Adrenal gland (tissue), 5 donors: Measurements from ENCODE around the gene NBDY.

ENCODE experiments used
- POLR2A ChIP-seq, 2 donors: fragments of 450-650 bp; IDR thresholded peaks; one replicate each; pipeline ENCODE4 v1.6.1; 2017; ENCODE audit warnings: antibody characterized with exemption in 2 of 2, mild to moderate bottlenecking in 2 of 2, moderate library complexity in 1 of 2
- TF ChIP-seq, protein P1 (sequence below), 6 experiments: fragments of 450-650 bp in 4 of 6; fragments of 200-600 bp in 2 of 6; sonication (generic) in 1 of 6; IDR thresholded peaks; 1 replicate in 5 of 6; 2 replicates in 1 of 6; pipeline versions ENCODE4 v1.5.1 to v1.8.0; 2016 to 2021; ENCODE audit warnings: antibody characterized with exemption in 6 of 6, mild to moderate bottlenecking in 2 of 6, moderate library complexity in 1 of 6
- donor health status: DM: no; HTN: no; CAD: no.

DNA sequence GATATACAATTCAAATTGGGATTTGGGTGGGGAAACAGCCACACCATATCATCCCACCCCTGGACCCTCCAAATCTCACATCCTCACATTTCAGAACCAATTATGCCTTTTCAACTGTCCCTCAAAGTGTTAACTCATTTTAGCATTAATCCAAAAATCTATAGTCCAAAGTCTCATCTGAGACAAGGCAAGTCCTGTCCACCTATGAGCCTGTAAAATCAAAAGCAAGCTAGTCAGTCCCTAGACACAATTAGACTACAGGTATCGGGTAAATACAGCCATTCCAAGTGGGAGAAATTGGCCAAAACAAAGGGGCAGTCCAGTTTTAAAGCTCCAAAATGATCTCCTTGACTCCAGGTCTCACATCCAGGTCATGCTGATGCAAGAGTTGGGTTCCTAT is 128.0 kb downstream of the NBDY start:
- TF ChIP-seq, protein P1, sequence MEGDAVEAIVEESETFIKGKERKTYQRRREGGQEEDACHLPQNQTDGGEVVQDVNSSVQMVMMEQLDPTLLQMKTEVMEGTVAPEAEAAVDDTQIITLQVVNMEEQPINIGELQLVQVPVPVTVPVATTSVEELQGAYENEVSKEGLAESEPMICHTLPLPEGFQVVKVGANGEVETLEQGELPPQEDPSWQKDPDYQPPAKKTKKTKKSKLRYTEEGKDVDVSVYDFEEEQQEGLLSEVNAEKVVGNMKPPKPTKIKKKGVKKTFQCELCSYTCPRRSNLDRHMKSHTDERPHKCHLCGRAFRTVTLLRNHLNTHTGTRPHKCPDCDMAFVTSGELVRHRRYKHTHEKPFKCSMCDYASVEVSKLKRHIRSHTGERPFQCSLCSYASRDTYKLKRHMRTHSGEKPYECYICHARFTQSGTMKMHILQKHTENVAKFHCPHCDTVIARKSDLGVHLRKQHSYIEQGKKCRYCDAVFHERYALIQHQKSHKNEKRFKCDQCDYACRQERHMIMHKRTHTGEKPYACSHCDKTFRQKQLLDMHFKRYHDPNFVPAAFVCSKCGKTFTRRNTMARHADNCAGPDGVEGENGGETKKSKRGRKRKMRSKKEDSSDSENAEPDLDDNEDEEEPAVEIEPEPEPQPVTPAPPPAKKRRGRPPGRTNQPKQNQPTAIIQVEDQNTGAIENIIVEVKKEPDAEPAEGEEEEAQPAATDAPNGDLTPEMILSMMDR (IDR thresholded peaks at IDR 0.05), result no peak
- no peak for TF ChIP-seq POLR2A (IDR thresholded peaks at IDR 0.05)
